HG03060 (cell line): Measurements from ENCODE around the gene PLSCR4.
"Not testable (repeated sequence)": the region's sequence is repeated elsewhere in the genome, so short reads cannot be mapped to it uniquely, and the experiment has no call there.

Experiments used
- ATAC-seq: cut with Tn5 transposase; IDR thresholded peaks from one replicate; pipeline ENCODE4 v1.9.1; 2021; ENCODE audit warnings: low read depth, moderate number of reproducible peaks; ENCODE audit not compliant: unreplicated experiment

Gene PLSCR4, protein sequence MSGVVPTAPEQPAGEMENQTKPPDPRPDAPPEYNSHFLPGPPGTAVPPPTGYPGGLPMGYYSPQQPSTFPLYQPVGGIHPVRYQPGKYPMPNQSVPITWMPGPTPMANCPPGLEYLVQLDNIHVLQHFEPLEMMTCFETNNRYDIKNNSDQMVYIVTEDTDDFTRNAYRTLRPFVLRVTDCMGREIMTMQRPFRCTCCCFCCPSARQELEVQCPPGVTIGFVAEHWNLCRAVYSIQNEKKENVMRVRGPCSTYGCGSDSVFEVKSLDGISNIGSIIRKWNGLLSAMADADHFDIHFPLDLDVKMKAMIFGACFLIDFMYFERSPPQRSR

DNA sequence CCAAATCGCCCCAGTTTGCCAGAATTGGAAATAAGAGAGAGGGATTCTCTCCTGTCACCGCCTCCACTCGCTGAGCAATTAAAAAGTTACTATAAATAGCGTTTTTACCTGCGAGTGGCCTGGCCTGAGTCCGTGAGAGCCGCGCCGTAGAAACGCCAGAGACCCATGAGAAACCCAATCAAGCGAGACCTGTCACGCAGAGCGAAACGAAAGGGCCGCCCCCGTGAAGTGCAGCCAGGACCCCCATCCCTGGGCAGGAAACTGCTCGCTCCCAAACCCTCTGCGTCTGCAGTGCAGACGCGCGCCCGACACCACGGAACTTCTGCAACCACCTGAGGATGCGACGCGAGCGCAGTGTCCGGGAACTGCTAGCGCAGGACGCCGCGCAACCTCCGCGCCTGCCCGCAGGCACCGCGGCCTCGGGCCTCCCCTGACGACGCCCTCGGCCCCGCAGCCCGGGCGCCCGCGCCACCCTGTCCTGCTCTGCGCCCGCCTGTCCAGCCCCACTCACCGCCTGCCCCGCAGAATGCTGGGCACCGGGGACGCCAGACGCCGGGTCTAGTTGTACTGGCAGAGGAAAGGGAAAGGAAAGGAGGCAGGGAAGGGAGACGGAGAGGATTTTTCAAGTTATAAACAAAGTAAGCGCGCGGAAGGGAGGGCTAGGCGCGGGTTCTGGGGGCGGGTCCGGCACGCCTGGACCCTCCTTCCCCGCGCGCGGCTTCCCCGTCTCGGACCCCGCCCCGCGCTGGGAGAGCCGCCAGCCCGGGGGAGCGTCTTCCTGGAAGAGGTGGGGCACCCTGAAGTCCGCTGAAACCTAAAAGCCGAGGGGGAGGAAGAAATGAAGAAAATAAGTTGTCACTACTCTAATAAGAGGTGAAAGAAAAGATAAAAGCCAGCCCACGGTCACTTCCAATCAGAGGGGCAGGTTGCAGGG lies at the start of gene PLSCR4:
TSS of gene PLSCR4 (minus strand) at position 657 of the 934 bp plus-strand sequence. CDS start 29,034 bp downstream, outside the sequence.
- ATAC-seq = no peak

DNA sequence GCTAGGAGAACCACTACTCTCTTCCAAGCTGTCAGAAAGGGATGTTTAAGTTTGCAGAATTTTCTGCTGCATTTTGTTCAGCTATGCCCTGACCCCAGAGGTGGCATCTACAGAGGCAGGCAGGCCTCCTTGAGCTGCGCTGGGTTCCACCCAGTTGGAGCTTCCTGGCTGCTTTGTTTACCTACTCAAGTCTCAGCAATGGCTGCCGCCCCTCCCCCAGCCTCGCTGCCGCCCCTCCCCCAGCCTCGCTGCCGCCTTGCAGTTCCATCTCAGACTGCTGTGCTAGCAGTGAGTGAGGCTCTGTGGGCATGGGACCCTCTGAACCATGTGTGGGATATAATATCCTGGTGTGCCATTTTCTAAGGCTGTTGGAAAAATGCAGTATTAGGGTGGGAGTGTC lies 42.5 kb upstream of the PLSCR4 start:
- ATAC-seq = not testable (repeated sequence)

DNA sequence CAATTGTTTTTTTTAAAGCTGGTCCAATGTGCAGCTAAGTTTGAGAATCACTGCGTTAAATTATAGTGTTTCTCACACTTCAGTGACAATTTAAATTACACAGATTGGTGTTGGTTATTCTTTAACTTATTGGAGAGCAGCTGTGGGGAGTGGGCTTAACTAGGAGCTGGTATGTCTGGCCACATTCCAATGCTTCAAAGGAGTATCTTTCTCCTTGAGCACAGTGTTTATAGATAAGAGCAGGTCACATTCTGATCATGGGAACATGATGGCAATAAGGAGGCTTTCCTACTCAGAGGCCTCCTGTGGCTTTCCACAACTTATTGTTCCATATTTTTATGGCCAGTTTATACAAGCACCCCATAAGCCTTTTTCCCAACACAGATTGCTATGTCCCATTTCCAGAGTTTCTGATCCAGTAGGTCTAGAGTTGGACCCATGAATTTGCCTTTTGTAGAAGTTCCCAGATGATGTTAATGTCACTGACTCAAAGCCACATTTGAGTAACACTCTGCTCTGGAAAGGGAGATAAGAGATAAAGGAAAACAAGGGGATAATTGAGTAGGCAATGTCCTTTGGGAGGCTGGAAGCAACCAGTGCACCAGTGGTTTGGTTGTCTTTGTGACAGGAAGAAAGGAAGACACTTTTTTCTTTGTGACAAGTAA lies 33.0 kb upstream of the PLSCR4 start:
- ATAC-seq = no peak

DNA sequence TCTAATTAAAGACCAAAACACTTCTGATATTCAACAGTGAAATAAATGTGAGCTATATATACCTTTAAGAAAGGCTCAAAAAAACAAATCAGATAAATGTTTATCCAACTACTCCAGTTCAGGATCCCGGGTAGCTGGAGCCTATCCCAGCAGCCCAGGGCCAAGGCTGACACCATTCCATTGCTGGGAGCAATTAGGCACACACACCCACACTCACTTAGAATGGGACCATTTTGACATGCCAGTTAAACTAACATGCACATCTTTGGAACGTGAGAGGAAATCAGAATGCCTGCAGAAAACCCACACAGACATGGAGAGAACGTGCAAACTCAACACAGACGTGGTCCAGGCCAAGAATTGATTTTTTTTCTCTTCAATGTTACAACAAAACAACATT lies 30.0 kb upstream of the PLSCR4 start:
- no peak for ATAC-seq

DNA sequence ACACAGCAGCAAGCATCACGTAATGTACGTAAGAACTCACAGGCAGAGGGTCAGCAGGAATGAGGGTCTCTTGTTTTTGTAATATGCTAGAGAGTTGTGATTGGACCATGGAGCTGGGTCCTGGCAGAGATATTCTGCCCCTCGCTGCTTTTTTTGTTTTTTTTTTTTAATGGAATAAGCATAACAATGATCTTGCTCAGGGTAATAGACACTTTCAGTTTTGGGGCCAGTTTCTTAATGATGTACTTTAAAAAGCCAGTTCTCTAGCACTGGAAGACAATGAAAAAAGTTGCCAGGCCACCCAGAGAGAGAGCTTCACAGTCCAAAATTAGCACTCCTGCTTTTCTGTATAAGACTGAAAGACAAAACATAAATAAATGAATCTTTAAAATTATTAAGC lies 29.0 kb upstream of the PLSCR4 start:
- no peak for ATAC-seq

DNA sequence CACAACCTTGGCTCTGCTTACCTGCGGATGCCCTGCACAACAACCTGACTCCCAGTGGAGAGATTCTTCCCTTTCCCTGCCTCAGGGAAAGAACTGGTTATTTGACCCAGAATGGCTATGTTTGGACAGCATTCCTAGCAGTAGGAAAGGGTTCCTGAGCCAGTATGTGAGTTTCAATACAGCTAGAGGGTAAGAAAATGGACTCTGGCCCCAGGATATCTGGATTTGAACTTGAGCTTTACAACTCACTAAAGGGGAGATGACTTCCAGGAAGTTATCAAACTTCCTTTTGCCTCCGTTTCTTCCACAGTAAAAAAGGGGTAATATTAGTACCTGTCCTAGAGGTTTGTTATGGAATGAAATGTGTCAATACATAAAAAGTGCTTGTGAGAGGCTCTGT lies 28.1 kb upstream of the PLSCR4 start:
- ATAC-seq = no peak

DNA sequence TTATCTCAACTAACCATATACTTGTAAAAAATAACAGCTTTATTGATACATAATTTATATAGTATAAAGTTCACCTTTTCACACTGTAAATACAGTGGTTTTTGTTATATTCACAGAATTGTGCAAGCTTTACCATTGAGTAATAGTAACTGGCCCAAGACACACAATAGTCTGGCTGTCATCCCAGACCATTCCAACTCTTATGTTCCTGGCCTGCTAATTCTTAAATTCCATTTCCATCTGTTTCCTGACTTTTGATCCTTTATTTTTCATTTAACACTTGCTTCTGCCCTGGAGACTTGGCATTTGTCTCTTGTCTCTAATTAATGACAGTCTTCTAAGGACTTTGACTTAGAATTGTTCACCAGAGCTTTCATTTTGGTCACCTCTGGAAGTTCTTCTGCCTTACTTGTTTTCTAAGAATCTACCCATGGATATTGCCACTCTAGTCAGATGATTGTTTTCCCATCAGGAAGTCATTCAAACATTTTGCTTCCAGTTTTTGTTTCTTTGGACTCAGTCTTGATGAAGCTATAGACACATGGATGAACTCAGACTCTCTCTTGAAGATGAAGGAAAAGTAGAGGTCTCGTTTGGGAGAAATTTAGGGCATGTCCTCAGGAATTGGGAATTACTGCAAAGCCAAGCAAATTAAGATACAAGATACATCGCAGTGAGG lies 27.2 kb upstream of the PLSCR4 start:
- no peak for ATAC-seq

DNA sequence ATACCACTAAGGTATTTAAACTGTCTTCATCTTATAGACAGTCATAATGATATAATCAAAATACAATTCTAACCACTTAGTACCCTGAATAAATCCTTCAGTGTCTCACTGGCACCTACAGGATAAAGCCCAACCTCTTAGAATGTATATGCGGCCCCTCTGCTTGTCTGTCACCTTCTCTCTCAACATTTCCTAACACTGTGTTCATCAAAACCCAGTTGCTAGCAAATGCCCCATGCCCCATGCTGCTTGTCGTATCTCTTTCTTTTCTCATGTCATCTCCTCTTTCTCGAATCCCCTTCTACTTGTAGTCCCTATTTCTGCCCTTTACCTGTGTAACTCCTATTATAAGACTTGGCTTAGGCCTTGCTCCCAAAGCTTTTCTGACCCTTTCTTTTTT lies 24.6 kb upstream of the PLSCR4 start:
- no peak for ATAC-seq

DNA sequence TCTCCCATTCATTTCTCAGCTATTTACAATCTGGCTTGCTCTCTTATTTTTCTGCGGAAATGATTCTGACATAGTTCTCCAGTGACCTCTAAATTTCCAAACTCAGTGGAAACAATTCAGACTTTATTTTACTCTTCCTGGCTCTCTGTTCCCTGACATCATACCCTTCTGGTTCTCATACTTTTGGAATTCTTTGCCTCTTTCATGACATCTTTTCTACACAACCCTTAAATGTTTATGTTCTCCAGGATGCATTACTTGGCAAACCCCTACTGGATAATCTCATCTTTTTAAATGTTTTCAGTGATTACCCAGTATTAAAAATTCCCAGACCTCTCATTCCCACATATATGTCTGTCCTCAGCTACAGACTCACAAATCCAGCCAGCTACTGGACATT lies 23.9 kb upstream of the PLSCR4 start:
- ATAC-seq = no peak

DNA sequence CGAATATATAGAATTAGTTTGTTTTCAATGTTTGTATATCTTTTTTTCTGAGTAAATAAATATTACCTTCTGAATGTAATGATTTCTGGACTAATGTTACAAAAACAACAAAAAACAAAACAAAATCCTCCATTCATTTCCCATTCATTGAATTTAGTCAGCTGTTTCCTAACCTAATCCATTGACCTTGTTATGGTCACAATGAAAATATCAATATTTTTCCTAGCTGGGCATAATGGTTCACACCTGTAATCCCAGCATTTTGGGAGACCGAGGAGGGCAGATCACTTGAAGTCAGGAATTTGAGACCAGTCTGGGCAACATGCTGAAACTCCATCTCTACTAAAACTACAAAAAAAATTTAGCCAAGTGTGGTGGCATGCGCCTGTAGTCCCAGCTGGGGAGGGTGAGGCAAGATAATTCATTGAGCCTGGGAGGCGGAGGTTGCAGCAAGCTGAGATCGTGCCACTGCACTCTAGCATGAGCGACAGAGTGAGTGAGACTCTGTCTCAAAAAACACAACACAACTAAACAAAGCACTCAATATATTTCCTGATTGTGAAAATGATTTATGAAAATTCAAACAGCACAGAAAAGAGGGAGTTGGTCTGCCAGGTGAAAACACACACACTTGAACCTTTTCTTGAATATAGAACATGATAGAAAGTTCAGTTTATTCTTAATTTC lies 23.0 kb upstream of the PLSCR4 start:
- no peak for ATAC-seq

DNA sequence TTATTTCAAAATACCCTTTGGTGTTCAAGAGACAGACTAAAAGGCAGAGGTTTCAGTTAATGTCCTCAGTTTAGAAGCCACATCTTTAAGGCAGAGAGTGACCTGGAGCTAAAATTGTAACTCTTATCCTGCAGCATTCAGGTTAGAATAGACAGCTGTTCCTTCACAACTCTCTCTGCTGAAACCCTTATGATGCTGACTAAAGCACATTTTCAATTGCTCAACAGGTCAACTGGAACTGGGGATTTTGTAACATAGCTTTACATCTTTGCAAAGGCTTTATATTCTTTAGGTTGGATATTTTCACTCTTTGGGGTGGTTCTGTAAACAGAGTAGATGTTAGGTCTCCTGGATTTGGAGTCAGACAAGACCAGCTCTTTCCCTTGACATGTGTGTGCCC lies 20.3 kb upstream of the PLSCR4 start:
- no peak for ATAC-seq

DNA sequence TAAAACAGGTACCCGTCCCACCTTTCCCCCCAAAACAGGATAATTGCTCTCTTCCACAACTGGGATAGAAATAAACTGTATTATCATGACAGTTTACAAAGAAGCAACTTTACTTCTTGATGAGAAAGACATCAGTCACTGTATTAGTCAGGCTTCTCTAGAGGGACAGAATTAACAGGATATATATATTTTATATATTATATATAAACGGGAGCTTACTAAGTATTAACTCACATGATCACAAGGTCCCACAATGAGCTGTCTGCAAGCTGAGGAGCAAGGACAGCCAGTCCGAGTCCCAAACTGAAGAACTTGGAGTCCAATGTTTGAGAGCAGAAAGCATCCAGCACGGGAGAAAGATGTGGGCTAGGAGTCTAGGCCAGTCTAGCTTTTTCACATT lies 18.4 kb upstream of the PLSCR4 start:
- no peak for ATAC-seq

DNA sequence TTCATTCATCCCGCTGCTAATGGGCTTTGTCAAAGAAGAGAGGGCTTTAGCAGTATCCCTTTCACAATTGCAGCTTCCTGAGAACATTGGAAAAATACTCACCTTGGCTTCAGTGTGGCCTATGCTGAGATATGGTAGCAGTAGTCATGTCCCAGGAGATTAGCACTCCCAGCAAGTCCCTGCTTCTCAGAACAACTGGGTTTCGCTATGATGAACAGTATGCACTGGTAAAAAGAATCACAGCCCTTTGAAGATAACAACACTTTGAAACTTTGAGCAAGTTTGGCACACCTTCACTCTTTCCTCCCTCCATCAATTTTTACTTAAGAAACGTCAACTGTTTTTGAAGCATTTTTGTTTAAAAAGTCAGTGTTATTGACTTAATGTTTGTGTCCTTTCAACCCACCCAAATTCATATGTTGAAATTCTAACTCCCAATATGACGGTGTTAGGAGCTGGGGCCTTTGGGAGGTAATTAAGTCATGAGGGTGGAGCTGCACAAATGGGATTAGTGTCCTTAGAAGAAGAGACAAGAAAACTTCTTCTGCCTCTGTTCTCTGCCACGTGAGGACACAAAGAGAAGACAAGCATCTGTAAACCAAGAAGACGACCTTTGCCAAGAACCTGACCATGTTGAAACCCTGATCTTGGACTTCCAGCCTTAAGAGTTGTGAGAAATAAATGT lies 17.8 kb upstream of the PLSCR4 start:
- no peak for ATAC-seq

DNA sequence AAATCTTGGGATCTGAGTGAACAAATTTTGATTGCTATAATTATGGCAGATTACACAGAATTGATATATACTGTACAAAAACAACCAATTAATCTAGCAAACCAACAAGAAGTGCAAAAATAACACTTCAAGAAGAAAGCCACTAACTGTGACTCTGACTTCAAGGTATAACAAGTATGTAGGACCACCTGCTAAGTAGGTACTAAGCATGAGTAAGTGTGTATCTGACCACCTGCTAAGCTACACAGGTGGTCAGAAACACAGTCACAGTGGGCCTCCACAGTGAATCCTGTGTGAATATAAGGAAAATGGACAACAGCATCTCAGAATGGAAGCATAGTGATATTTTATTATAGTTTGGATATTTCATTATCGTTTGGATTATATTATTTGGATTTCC lies 14.8 kb upstream of the PLSCR4 start:
- no peak for ATAC-seq

DNA sequence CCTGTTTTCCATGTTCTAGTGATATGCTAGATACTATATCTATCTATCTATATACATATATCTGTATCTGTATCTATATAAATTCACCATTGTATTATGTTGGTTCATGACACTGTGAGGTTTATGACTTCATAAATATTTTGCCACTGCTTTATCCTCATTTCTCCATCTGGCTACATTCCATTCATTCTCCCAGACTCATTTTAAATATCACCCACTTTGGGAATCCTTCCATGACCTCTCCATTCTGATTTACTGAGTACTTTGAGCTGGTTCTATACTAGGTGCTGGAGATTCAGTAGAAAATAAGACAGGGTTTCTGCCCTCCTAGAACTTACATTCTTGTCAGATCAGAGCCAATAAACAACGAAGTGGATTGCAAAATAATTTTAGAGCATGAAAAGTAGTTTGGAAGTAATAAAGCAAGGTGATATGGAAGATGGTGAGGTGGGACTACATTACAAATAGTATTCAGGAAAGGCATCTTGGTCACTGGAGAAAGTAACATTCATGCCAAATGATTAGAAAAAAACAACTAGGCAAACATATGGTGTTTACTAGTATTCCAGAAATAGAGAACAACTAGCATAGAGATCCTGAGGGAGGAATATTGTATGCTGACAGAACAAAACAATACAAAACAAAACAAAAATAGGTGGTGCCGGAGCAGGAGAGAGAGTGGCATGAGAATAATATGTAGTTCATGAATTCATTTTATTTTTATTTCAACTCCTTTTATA lies 11.6 kb upstream of the PLSCR4 start:
- no peak for ATAC-seq

DNA sequence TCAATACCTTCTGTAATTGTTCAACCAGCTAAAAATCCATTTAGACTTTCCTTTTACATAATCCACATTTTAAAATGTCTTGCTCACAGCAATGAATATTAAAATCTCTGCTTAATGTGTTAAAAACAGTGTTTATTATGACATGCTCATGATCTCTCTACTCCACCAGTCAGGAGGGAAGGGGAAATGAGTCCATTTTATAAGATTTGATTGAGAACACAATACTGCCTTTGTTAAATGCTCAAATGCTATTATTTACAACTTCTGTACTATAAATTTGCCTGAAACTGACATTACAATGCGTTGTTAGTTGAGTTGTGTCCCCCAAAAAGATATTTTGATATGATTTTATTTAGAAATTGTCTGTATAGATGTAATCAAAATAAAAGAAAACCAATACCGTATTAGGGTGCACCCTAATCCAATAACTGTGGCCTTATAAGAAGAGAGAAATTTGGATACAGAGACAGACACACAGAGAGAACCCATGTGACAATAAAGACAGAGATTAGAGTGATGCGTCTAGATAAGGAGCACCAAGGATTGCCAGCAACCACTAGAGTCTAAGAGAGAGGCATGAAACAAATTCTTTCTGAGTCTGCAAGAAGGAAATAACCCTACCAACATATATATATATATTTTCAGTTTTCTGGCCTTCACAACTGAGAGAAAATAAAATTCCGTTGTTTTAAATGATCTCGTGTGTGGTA lies 9.1 kb upstream of the PLSCR4 start:
- no peak for ATAC-seq

DNA sequence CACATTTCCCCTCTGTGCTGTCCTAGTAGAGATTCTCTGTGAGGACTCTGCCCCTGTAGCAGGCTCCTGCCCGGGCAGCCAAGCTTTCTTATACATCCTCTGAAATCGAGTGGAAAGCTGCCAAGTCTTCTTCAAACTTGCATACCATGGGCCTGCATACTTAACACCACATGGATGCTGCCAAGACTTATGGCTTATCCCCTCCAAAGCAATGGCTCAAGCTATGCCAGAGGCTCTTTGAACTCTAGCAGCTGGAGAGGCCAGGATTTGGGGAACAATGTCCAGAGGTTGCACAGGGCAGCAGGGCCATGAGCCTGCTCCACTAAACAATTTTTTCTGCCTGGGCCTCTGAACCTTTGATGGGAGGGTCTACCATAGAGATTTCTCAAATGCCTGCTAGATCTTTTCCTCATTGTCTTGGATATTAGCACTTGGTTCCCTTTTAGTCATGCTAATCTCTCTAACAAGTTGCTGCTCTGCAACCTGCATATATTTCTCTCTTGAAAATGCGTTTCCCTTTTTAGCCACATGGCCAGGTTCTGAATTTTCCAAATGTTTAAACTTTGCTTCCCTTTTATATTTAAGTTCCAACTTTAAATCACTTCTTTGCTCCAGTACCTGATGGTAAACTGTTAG lies 6.1 kb upstream of the PLSCR4 start:
- ATAC-seq = no peak

DNA sequence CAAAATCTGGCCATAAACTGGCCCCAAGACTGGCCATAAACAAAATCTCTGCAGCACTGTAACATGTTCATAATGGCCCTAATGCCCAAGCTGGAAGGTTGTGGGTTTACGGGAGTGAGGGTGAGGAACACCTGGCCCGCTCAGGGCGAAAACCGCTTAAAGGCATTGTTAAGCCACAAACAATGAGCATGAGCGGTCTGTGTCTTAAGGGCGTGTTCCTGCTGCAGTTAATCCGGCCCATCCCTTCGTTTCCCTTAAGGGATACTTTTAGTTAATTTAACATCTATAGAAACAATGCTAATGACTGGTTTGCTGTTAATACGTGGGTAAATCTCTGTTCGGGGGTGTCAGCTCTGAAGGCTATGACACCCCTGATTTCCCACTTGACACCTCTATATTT lies 1.5 kb upstream of the PLSCR4 start:
- not testable (repeated sequence) for ATAC-seq
